Measurements from ENCODE around the gene NUDT9. TPM values are rescaled to one million over a fixed set of nuclear protein-coding genes. Genes with fewer than 3 reads are reported as not detected.
"Not testable (repeated sequence)": the region's sequence is repeated elsewhere in the genome, so short reads cannot be mapped to it uniquely, and the experiment has no call there.

Gene NUDT9
- total RNA-seq, 1 donor from 2014 or later: 23.0 TPM

DNA sequence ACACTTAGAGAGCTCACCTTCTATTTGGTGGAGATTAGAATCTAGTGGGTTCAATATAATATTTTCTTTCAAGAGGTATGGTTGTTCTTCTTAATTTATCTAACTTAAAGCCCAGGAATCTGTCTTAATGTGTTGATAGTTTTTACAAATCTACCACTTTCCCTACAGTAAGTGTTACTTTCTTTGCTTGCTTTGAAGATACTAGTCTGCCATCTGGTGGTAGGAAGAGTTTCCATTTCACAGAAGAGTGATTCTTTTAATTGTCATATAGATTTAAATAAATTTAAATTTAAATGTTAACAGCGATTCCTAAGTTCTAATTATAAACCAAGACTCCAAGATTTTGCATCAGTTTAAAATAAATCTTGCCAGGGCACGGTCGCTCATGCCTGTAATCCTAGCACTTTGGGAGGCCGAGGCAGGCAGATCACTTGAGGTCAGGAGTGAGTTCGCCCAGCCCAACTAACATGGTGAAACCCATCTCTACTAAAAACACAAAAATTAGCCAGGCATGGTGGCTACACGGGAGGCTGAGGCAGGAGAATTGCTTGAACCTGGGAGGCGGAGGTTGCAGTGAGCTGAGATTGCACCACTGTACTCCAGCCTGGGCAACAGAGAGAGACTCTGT, 43.5 kb downstream of the NUDT9 start:
- no peak overlapping the region for H3K4me3 ChIP-seq (ENCODE audit: low read depth, low read length)
- TF ChIP-seq, protein P1, sequence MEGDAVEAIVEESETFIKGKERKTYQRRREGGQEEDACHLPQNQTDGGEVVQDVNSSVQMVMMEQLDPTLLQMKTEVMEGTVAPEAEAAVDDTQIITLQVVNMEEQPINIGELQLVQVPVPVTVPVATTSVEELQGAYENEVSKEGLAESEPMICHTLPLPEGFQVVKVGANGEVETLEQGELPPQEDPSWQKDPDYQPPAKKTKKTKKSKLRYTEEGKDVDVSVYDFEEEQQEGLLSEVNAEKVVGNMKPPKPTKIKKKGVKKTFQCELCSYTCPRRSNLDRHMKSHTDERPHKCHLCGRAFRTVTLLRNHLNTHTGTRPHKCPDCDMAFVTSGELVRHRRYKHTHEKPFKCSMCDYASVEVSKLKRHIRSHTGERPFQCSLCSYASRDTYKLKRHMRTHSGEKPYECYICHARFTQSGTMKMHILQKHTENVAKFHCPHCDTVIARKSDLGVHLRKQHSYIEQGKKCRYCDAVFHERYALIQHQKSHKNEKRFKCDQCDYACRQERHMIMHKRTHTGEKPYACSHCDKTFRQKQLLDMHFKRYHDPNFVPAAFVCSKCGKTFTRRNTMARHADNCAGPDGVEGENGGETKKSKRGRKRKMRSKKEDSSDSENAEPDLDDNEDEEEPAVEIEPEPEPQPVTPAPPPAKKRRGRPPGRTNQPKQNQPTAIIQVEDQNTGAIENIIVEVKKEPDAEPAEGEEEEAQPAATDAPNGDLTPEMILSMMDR (conservative IDR thresholded peaks at IDR 0.05; ENCODE audit: low read depth, low read length): peak; percentile 69
- DNase-seq (ENCODE audit: low read depth): peak; percentile 13

DNA sequence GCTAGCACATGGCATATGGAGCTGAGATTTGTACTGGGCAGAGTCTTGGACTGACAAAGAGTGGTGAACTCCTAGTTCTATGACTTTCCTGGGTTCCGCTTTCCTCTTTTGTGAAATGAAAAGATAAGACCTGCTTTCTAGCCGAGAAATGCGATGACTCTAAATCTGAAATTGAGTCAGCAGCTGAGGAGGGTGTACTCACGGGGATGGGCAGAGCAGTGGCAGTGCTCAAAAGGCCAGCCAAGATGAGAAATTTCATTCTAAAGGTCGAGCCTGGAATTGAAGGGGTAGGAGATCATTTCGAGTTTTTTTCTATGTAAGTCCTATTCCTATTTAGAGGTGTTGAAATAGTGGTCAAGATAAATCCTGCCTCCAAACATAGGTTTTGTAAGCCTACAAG, 47.0 kb downstream of the NUDT9 start:
- TF ChIP-seq, protein P1 (conservative IDR thresholded peaks at IDR 0.05; ENCODE audit: low read depth, low read length): no peak
- no peak overlapping the region for H3K4me3 ChIP-seq (ENCODE audit: low read depth, low read length)
- DNase-seq (ENCODE audit: low read depth): no peak

DNA sequence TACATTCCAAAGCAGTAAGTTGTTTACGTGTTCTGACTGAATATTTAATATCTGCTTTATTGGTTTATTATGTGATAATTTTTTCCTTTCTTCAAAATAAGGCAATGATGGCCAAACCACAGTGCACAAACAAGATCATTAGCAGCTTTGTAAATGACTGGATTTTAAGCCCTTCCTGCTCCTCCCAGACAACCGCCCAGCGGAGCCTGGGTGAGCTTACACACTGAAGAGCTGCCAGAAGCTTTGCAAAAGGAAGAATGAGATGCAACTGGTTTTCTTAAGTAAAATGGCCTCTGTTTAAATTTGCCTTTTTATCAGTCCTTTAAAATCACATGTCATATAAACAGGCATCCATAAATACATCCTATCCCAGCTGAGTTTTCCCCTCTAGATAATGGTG, 54.6 kb downstream of the NUDT9 start:
- no peak for DNase-seq (ENCODE audit: low read depth)
- H3K4me3 ChIP-seq (ENCODE audit: low read depth, low read length): no peak overlapping the region
- TF ChIP-seq, protein P1 (conservative IDR thresholded peaks at IDR 0.05; ENCODE audit: low read depth, low read length): no peak

DNA sequence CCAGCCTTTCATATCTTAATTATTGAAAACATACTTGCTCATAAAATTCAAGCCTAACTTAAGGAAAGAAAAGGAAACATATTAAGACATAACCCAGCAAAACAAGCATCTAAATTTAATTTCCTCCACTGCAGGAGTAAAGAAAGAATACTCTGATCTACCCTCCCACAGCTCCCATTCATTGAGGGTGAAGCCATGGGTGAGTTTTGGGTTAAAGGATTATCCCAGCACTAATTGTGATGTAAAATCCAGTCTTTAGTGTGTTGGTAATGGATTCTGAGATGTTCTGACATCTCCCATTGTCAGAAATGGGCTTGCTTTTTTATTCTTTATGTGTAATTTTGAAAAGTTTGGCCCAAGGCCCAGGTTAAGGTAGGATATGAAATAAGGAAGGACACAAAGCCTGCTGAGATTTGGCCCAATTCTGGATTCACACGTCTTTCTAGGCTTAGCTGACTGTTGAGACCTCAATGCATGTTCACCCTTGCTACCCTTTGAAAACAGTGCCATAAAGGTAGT, 56.4 kb downstream of the NUDT9 start:
- TF ChIP-seq, protein P1 (conservative IDR thresholded peaks at IDR 0.05; ENCODE audit: low read depth, low read length): no peak
- no peak for DNase-seq (ENCODE audit: low read depth)
- H3K4me3 ChIP-seq (ENCODE audit: low read depth, low read length): no peak overlapping the region

GRCh38 chr4:87481377-87481776, 59.0 kb downstream of the NUDT9 start:
- TF ChIP-seq, protein P1 (conservative IDR thresholded peaks at IDR 0.05; ENCODE audit: low read depth, low read length): no peak
- H3K4me3 ChIP-seq (ENCODE audit: low read depth, low read length): no peak overlapping the region
- no peak for DNase-seq (ENCODE audit: low read depth)

DNA sequence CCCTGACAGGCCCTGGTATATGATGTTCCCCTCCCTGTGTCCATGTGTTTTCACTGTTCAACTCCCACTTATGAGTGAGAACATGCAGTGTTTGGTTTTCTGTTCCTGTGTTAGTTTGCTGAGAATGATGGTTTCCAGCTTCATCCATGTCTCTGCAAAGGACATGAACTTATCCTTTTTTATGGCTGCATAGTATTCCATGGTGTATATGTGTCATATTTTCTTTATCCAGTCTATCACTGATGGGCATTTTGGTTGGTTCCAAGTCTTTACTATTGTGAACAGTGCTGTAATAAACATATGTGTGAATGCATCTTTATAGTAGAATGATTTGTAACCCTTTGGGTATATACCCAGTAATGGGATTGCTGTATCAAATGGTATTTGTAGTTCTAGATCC, 60.9 kb downstream of the NUDT9 start:
- not testable (repeated sequence) for DNase-seq (ENCODE audit: low read depth); H3K4me3 ChIP-seq (ENCODE audit: low read depth, low read length)

DNA sequence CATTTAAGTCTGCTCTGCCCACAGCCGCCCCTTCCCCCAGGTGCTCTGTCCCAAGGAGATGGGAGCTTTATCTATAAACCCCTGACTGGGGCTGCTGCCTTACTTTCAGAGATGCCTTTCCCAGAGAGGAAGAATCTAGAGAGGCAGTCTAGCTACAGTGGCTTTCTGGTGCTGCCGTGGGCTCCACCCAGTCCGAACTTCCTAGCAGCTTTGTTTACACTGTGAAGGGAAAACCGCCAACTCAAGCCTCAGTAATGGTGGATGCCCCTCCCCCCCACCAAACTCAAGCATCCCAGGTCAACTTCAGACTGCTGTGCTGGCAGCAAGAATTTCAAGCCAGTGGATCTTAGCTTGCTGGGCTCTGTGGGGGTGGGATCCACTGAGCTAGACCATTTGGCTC, 66.3 kb downstream of the NUDT9 start:
- H3K4me3 ChIP-seq (ENCODE audit: low read depth, low read length); DNase-seq (ENCODE audit: low read depth): not testable (repeated sequence)

GRCh38 chr4:87489678-87490077, 67.3 kb downstream of the NUDT9 start:
- no peak for DNase-seq (ENCODE audit: low read depth)
- TF ChIP-seq, protein P1 (conservative IDR thresholded peaks at IDR 0.05; ENCODE audit: low read depth, low read length): no peak
- H3K4me3 ChIP-seq (ENCODE audit: low read depth, low read length): no peak overlapping the region

All from epithelial cell of proximal tubule (primary cell).